Vagina (tissue), 2 donors: Measurements from ENCODE around the gene CYP4F12. TPM values are rescaled to one million over a fixed set of nuclear protein-coding genes. Genes with fewer than 3 reads are reported as not detected.
A peak's percentile ranks its signal among the peaks of the same experiment; 100 is the strongest.

Experiments used
- DNase-seq, 2 donors: peaks; one replicate each; pipeline ENCODE4 v3.0.0-alpha.2; 2017; ENCODE audit errors: extremely low spot score in 2 of 2
- H3K27ac ChIP-seq: fragments of 200-600 bp; sonication (generic); one replicate; pipeline ENCODE4 v1.5.1; 2019
- H3K27me3 ChIP-seq: fragments of 200-600 bp; sonication (generic); one replicate; pipeline ENCODE4 v1.5.1; 2019
- H3K36me3 ChIP-seq, 2 donors: fragments of 200-600 bp; sonication (generic); one replicate each; pipeline ENCODE4 v1.5.1; 2017 to 2019
- H3K4me1 ChIP-seq: fragments of 200-600 bp; sonication (generic); one replicate; pipeline ENCODE4 v1.5.1; 2019
- H3K4me3 ChIP-seq, 2 donors: fragments of 200-600 bp; sonication (generic); 1 replicate in 1 of 2; 2 replicates in 1 of 2; pipeline ENCODE4 v1.5.1; 2016 to 2019
- H3K9me3 ChIP-seq: fragments of 200-600 bp; sonication (generic); one replicate; pipeline ENCODE4 v1.5.1; 2019
- CTCF ChIP-seq, 3 experiments: fragments of 450-650 bp in 2 of 3; fragments of 200-600 bp in 1 of 3; sonication (generic) in 1 of 3; IDR thresholded peaks; one replicate each; pipeline ENCODE4 v1.5.1; 2017 to 2019; ENCODE audit warnings: antibody characterized with exemption in 3 of 3, mild to moderate bottlenecking in 2 of 3, moderate library complexity in 2 of 3
- POLR2A ChIP-seq, 2 donors: fragments of 450-650 bp; IDR thresholded peaks; one replicate each; pipeline ENCODE4 v1.6.1; 2017; ENCODE audit warnings: antibody characterized with exemption in 2 of 2, mild to moderate bottlenecking in 2 of 2, moderate library complexity in 2 of 2
- POLR2AphosphoS5 ChIP-seq, 2 donors: sonication (generic); formaldehyde crosslinking; IDR thresholded peaks; one replicate each; pipeline ENCODE4 v1.9.0; 2017; ENCODE audit warnings: antibody characterized with exemption in 2 of 2, mild to moderate bottlenecking in 2 of 2, low read depth in 1 of 2; ENCODE audit not compliant: insufficient read depth in 1 of 2
- intact Hi-C: fragments of 100-400 bp; cut with DNase I; formaldehyde crosslinking; loops from one replicate; pipeline ENCODE4 v1.15.1; 2023
- total RNA-seq: library from RNA; depleted of rRNA; stranded (reverse); fragments of >200 nt; gene quantifications from one replicate; pipeline ENCODE4 v1.2.3, GENCODE V29; 2016

CYP4F12 gene
- total RNA-seq: 76.1 TPM

GRCh38 chr19:15672580-15673175, at the start of gene CYP4F12:
Gene CYP4F12 (plus strand): TSS chr19:15673087. CDS start chr19:15673530, 443 bp downstream.
- intact Hi-C loops: no loop called here
- Histone ChIP-seq H3K27ac (peak within 1 kb of the TSS; percentile 70), H3K36me3 (no peaks in the 10 kb centered on the region)

GRCh38 chr19:15623711-15624318, 49.1 kb upstream of the CYP4F12 start:
- Histone ChIP-seq H3K36me3 (no peaks in the 10 kb centered on the region), H3K27ac (no peak overlapping the region), H3K27me3 (no peaks in the 10 kb centered on the region), H3K9me3 (no peaks in the 10 kb centered on the region), H3K4me1 (no peaks in the 10 kb centered on the region), H3K4me3 (no peak overlapping the region)
- TF ChIP-seq POLR2A (IDR thresholded peaks at IDR 0.05) (no peak), POLR2AphosphoS5 (IDR thresholded peaks at IDR 0.05; ENCODE audit: insufficient read depth in 1 of 2, low read depth in 1 of 2) (no peak), CTCF (IDR thresholded peaks at IDR 0.05) (no peak)
- DNase-seq: no peak
- intact Hi-C loops: loop anchor here (10.0 kb wide), 1 partner anchor 561 kb away; the partner anchor contains the start of gene FAM32A

More at GRCh38 chr19:15672580-15673175, at the start of gene CYP4F12:
- DNase-seq: peak; percentile 93 to 95
- Histone ChIP-seq H3K4me1 (peaks cover 38% of the 10 kb centered on the region), H3K9me3 (no peaks in the 10 kb centered on the region), H3K27me3 (no peaks in the 10 kb centered on the region), H3K4me3 (peak within 1 kb of the TSS; percentile 26 to 35)
- TF ChIP-seq POLR2AphosphoS5 (IDR thresholded peaks at IDR 0.05; ENCODE audit: insufficient read depth in 1 of 2, low read depth in 1 of 2): peak; percentile 50 to 73
- no peak for TF ChIP-seq CTCF (IDR thresholded peaks at IDR 0.05)
- no peak for TF ChIP-seq POLR2A (IDR thresholded peaks at IDR 0.05)

- Histone ChIP-seq H3K36me3 (no peaks in the 10 kb centered on the region), H3K27ac (no peak overlapping the region), H3K4me3 (no peak overlapping the region), H3K9me3 (no peaks in the 10 kb centered on the region), H3K4me1 (no peaks in the 10 kb centered on the region), H3K27me3 (no peaks in the 10 kb centered on the region)
- intact Hi-C loops: loop anchor here (10.0 kb wide), 1 partner anchor 556 kb away; the partner anchor contains the start of gene FAM32A
- TF ChIP-seq CTCF (IDR thresholded peaks at IDR 0.05): no peak
- TF ChIP-seq POLR2A (IDR thresholded peaks at IDR 0.05): no peak
- no peak for TF ChIP-seq POLR2AphosphoS5 (IDR thresholded peaks at IDR 0.05; ENCODE audit: insufficient read depth in 1 of 2, low read depth in 1 of 2)
- peak; percentile 75 to 94 for DNase-seq
These were observed 44.5 kb upstream of the CYP4F12 start for GRCh38 chr19:15628236-15629002.

GRCh38 chr19:15629003-15629880, 43.6 kb upstream of the CYP4F12 start:
- DNase-seq: no peak
- no peak overlapping the region for H3K4me3 ChIP-seq
- no peak overlapping the region for H3K27ac ChIP-seq
- no peaks in the 10 kb centered on the region for H3K36me3 ChIP-seq
- H3K4me1 ChIP-seq: no peaks in the 10 kb centered on the region
- peak in 1 of 2 donors; percentile 25 for TF ChIP-seq POLR2AphosphoS5 (IDR thresholded peaks at IDR 0.05; ENCODE audit: insufficient read depth in 1 of 2, low read depth in 1 of 2)
- no peak for TF ChIP-seq POLR2A (IDR thresholded peaks at IDR 0.05)
- peak; percentile 90 to 97 (median 92) for TF ChIP-seq CTCF (IDR thresholded peaks at IDR 0.05)
- intact Hi-C loops: loop anchor here (10.0 kb wide), 1 partner anchor 556 kb away; the partner anchor contains the start of gene FAM32A
- no peaks in the 10 kb centered on the region for H3K27me3 ChIP-seq
- no peaks in the 10 kb centered on the region for H3K9me3 ChIP-seq
